ENCODE measurements around the gene DEFB119.

DNA sequence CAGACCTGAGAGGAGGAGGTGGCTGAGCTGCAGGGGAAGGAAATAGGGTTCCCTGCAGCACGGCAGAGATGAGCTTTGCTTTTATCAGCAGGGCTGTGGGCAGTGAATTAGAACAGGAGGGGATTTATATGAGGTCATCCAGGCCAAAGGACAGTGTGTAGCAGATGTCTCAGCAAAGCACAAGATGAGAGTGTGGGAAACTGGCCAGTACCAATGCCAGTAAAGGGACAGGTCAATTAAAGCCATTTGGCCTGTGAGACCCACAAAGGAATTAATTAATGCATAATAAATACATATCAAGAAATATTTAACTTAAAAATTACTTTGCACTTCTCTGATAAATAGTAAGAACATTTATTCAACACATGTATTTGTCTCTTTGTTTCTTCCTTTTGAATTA is at the start of gene DEFB119:
- no peak for TF ChIP-seq POLR2A (IDR thresholded peaks at IDR 0.05; ENCODE audit: low read depth)
- TF ChIP-seq, protein P1, sequence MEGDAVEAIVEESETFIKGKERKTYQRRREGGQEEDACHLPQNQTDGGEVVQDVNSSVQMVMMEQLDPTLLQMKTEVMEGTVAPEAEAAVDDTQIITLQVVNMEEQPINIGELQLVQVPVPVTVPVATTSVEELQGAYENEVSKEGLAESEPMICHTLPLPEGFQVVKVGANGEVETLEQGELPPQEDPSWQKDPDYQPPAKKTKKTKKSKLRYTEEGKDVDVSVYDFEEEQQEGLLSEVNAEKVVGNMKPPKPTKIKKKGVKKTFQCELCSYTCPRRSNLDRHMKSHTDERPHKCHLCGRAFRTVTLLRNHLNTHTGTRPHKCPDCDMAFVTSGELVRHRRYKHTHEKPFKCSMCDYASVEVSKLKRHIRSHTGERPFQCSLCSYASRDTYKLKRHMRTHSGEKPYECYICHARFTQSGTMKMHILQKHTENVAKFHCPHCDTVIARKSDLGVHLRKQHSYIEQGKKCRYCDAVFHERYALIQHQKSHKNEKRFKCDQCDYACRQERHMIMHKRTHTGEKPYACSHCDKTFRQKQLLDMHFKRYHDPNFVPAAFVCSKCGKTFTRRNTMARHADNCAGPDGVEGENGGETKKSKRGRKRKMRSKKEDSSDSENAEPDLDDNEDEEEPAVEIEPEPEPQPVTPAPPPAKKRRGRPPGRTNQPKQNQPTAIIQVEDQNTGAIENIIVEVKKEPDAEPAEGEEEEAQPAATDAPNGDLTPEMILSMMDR (IDR thresholded peaks at IDR 0.05) = no peak
